PC-9 (cell line): ENCODE results near the gene GSTA1. TPM values are rescaled to one million over a fixed set of nuclear protein-coding genes. Genes with fewer than 3 reads are reported as not detected.
"Not testable (repeated sequence)": the region's sequence is repeated elsewhere in the genome, so short reads cannot be mapped to it uniquely, and the experiment has no call there.

Experiments
- BruUV-seq: library from RNA; stranded (reverse); fragments of 400-500 nt; replicated peaks from 2 replicates; lab custom pipeline; 2021; lab: Mats Ljungman, UMichigan
- CTCF ChIA-PET: fragments of 300-600 bp; sonication (Branson Sonifier 250); formaldehyde crosslinking; loops from one replicate; lab custom pipeline; 2022; ENCODE audit warnings: antibody characterized with exemption; lab: Charles Lee
- POLR2A ChIA-PET: fragments of 300-600 bp; sonication (Branson Sonifier 250); formaldehyde crosslinking; loops from one replicate; lab custom pipeline; 2022; ENCODE audit warnings: antibody characterized with exemption; ENCODE audit not compliant: unreplicated experiment; lab: Charles Lee
- DNase-seq, 2 experiments: peaks; one replicate each; pipeline versions ENCODE4 v3.0.0 to v3.0.0-alpha.2; 2015 to 2022; ENCODE audit warnings: mixed read lengths in 1 of 2
- H2AFZ ChIP-seq: fragments of 200-600 bp; sonication (generic); 2 replicates; pipeline ENCODE4 v1.8.1; 2017; ENCODE audit warnings: antibody characterized with exemption
- H3F3A ChIP-seq: fragments of 200-600 bp; sonication (generic); 2 replicates; pipeline ENCODE4 v1.8.1; 2017; ENCODE audit warnings: antibody characterized with exemption, mild to moderate bottlenecking, low read depth; ENCODE audit not compliant: insufficient read depth
- H3K27ac ChIP-seq: fragments of 200-600 bp; sonication (generic); 2 replicates; pipeline ENCODE4 v1.6.1; 2016; ENCODE audit warnings: mixed run types
- H3K27me3 ChIP-seq: fragments of 200-600 bp; sonication (generic); 2 replicates; pipeline ENCODE4 v1.6.1; 2016; ENCODE audit warnings: low read depth, mixed run types; ENCODE audit not compliant: insufficient read depth
- H3K36me3 ChIP-seq: fragments of 200-600 bp; sonication (generic); 2 replicates; pipeline ENCODE4 v1.6.1; 2016; ENCODE audit warnings: low read depth, mixed run types
- H3K4me1 ChIP-seq: fragments of 200-600 bp; sonication (generic); replicated peaks from 2 replicates; pipeline ENCODE4 v1.6.1; 2016; ENCODE audit warnings: mixed run types; ENCODE audit not compliant: insufficient read depth
- H3K4me2 ChIP-seq: fragments of 200-600 bp; sonication (generic); 2 replicates; pipeline ENCODE4 v1.6.1; 2017; ENCODE audit warnings: mixed run types
- H3K4me3 ChIP-seq: fragments of 200-600 bp; sonication (generic); 2 replicates; pipeline ENCODE4 v1.6.1; 2016; ENCODE audit warnings: mixed run types
- H3K79me2 ChIP-seq: fragments of 200-600 bp; sonication (generic); 2 replicates; pipeline ENCODE4 v1.6.1; 2017; ENCODE audit warnings: low read depth, mixed run types
- H3K9me2 ChIP-seq: fragments of 200-600 bp; sonication (generic); 2 replicates; pipeline ENCODE4 v1.8.1; 2017; ENCODE audit warnings: mild to moderate bottlenecking; ENCODE audit not compliant: insufficient read depth
- H3K9me3 ChIP-seq: fragments of 200-600 bp; sonication (generic); 2 replicates; pipeline ENCODE4 v1.8.1; 2016; ENCODE audit warnings: low read depth; ENCODE audit not compliant: insufficient read depth
- H4K20me1 ChIP-seq: fragments of 200-600 bp; sonication (generic); 2 replicates; pipeline ENCODE4 v1.8.1; 2017; ENCODE audit not compliant: insufficient read depth
- EZH2 ChIP-seq: fragments of 200-600 bp; sonication (generic); IDR thresholded peaks from 2 replicates; pipeline ENCODE4 v1.8.0; 2017; ENCODE audit warnings: antibody characterized with exemption, low read depth
- intact Hi-C: fragments of 100-400 bp; cut with micrococcal nuclease; formaldehyde crosslinking; loops from one replicate; pipeline ENCODE4 v1.10.0; 2022; ENCODE audit not compliant: unreplicated experiment
- total RNA-seq: library from RNA; stranded (reverse); gene quantifications from 2 replicates; pipeline ENCODE4 v1.2.3, GENCODE V29; 2021
- TF ChIP-seq, protein P1 (sequence below): fragments of 200-600 bp; sonication (generic); conservative IDR thresholded peaks from 2 replicates; pipeline ENCODE4 v1.6.1; 2017; ENCODE audit warnings: mixed run types, antibody characterized with exemption, mild to moderate bottlenecking, moderate library complexity

The GSTA1 gene
- total RNA-seq, 1 experiment from 2014 or later = not detected

DNA sequence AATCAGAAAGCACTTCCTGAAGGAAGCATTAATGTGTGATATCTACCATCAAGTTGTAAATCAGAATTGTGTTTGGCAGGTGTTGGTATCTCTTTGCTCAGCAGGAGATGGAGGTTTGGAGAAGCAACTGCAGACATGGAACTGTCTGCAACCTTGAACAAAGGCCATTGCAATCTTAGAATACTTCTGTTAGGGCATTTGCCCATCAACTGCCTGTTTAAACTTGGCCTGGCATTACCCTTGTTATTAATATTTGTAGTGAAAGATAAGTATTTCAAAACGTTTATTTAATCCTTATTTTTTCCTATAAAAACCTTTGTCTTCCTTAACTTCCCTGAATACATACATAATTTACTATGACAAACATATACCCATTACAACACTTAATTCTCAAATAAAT is 22.9 kb upstream of the GSTA1 start:
- TF ChIP-seq, protein P1, sequence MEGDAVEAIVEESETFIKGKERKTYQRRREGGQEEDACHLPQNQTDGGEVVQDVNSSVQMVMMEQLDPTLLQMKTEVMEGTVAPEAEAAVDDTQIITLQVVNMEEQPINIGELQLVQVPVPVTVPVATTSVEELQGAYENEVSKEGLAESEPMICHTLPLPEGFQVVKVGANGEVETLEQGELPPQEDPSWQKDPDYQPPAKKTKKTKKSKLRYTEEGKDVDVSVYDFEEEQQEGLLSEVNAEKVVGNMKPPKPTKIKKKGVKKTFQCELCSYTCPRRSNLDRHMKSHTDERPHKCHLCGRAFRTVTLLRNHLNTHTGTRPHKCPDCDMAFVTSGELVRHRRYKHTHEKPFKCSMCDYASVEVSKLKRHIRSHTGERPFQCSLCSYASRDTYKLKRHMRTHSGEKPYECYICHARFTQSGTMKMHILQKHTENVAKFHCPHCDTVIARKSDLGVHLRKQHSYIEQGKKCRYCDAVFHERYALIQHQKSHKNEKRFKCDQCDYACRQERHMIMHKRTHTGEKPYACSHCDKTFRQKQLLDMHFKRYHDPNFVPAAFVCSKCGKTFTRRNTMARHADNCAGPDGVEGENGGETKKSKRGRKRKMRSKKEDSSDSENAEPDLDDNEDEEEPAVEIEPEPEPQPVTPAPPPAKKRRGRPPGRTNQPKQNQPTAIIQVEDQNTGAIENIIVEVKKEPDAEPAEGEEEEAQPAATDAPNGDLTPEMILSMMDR = no peak
- TF ChIP-seq EZH2 = no peak
- Histone ChIP-seq H3K27me3 (0 out of 2 replicates have a peak, but pooled peaks cover 6% of the 10 kb centered on the region), H3K36me3 (no peaks in the 10 kb centered on the region), H2AFZ (no peak overlapping the region), H3K9me3 (no peaks in the 10 kb centered on the region; the same call in 1 of the 2 replicates), H4K20me1 (no peaks in the 10 kb centered on the region), H3K79me2 (no peaks in the 10 kb centered on the region), H3K4me2 (no peak overlapping the region), H3K9me2 (no peaks in the 10 kb centered on the region), H3F3A (no peaks in the 10 kb centered on the region), H3K4me3 (no peak overlapping the region), H3K27ac (no peak overlapping the region), H3K4me1 (no peaks in the 10 kb centered on the region)
- ChIA-PET POLR2A (no interaction called here), CTCF (no interaction called here)
- intact Hi-C loops = no loop called here
- no peak for DNase-seq
- BruUV-seq = no TSS peak

DNA sequence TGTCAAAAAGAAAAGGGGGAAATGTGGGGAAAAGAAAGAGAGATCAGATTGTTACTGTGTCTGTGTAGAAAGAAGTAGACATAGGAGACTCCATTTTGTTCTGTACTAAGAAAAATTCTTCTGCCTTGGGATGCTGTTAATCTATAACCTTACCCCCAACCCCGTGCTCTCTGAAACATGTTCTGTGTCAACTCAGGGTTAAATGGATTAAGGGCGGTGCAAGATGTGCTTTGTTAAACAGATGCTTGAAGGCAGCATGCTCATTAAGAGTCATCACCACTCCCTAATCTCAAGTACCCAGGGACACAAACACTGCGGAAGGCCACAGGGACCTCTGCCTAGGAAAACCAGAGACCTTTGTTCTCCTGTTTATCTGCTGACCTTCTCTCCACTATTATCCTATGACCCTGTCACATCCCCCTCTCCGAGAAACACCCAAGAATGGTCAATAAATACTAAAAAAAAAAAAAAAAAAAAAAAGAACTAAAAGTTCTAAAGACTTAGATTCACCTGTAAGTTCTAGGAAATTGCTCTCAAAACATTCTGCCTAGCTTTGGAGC is 22.4 kb upstream of the GSTA1 start:
- BruUV-seq, H3F3A ChIP-seq, H3K4me3 ChIP-seq, H3K27me3 ChIP-seq, H3K4me1 ChIP-seq, DNase-seq, H3K79me2 ChIP-seq, H2AFZ ChIP-seq, H3K9me2 ChIP-seq, H3K27ac ChIP-seq, intact Hi-C loops, H3K36me3 ChIP-seq, CTCF ChIA-PET, H4K20me1 ChIP-seq, H3K4me2 ChIP-seq, POLR2A ChIA-PET, H3K9me3 ChIP-seq: not testable (repeated sequence)

DNA sequence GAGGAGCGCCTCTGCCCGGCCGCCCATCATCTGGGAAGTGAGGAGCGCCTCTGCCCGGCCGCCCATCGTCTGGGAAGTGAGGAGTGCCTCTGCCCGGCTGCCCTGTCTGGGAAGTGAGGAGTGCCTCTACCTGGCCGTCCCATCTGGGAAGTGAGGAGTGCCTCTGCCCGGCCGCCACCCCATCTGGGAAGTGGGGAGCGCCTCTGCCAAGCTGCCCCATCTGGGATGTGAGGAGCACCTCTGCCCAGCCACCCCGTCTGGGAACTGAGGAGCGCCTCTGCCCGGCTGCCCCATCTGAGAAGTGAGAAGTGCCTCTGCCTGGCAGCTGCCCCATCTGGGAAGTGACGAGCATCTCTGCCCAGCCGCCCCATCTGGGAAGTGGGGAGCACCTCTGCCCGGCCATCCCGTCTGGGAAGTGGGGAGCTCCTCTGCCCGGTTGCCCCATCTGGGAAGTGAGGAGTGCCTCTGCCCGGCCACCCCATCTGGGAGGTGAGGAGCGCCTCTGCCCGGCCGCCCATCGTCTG is 21.7 kb upstream of the GSTA1 start:
- BruUV-seq, H3K4me3 ChIP-seq, DNase-seq, H3K27ac ChIP-seq, H2AFZ ChIP-seq, H3K79me2 ChIP-seq, H3F3A ChIP-seq, H3K9me3 ChIP-seq, H3K27me3 ChIP-seq, intact Hi-C loops, H3K36me3 ChIP-seq, CTCF ChIA-PET, H3K4me1 ChIP-seq, H3K4me2 ChIP-seq, H4K20me1 ChIP-seq, POLR2A ChIA-PET, H3K9me2 ChIP-seq: not testable (repeated sequence)

DNA sequence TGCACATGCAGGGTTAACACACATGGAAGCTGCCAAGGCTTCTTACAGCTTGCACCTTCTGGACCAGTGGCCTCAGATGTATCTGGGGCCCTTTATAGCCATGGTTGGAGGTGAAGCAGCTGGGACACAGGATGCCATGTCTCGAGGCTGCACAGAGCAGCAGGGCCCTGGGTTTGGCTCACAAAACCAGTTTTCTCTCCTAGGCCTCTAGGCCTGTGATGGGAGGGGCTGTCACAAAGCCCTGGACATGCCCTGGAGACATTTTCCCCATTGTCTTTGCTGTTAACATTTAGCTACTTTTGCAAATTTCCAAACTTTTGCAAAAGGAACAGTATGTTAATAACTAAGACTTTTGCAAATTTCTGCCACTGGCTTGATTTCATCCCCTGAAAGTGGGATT is 18.2 kb upstream of the GSTA1 start:
- H3K4me3 ChIP-seq = no peak overlapping the region
- H3K27ac ChIP-seq = no peak overlapping the region
- no peak for DNase-seq
- no peaks in the 10 kb centered on the region for H3K79me2 ChIP-seq
- H3K9me2 ChIP-seq = no peaks in the 10 kb centered on the region
- no peak overlapping the region for H3K4me2 ChIP-seq
- H3K9me3 ChIP-seq = no peaks in the 10 kb centered on the region; the same call in 1 of the 2 replicates
- H3K27me3 ChIP-seq = 0 out of 2 replicates have a peak, but pooled peaks cover 1% of the 10 kb centered on the region
- H3K36me3 ChIP-seq = no peaks in the 10 kb centered on the region
- POLR2A ChIA-PET = interaction anchor here (0.7 kb wide), 1 partner anchor 11 kb away, joined by 4 read pairs; no protein-coding TSS in a partner anchor
- no peak overlapping the region for H2AFZ ChIP-seq
- no peaks in the 10 kb centered on the region for H3K4me1 ChIP-seq
- H4K20me1 ChIP-seq = no peaks in the 10 kb centered on the region
- BruUV-seq = no TSS peak
- H3F3A ChIP-seq = no peaks in the 10 kb centered on the region
- CTCF ChIA-PET = no interaction called here
- TF ChIP-seq EZH2 = no peak
- intact Hi-C loops = no loop called here
